H1 (cell line): ENCODE data around the gene NUB1. TPM values are rescaled to one million over a fixed set of nuclear protein-coding genes. Genes with fewer than 3 reads are reported as not detected.

ENCODE experiments used
- EP300 ChIP-seq, 2 experiments: IDR thresholded peaks; 1 replicate in 1 of 2; 2 replicates in 1 of 2; pipeline ENCODE4 v1.6.1; 2011 to 2012; ENCODE audit warnings: low read depth in 2 of 2, low read length in 2 of 2, mild to moderate bottlenecking in 2 of 2, borderline replicate concordance in 1 of 2, inconsistent platforms in 1 of 2, moderate library complexity in 1 of 2
- TCF12 ChIP-seq: IDR thresholded peaks from 2 replicates; pipeline ENCODE4 v1.6.1; 2011; ENCODE audit warnings: low read depth, mild to moderate bottlenecking, low read length
- TEAD4 ChIP-seq: IDR thresholded peaks from 2 replicates; pipeline ENCODE4 v1.6.1; 2012; ENCODE audit warnings: low read depth, low read length, inconsistent platforms, mixed read lengths
- YY1 ChIP-seq: IDR thresholded peaks from 2 replicates; pipeline ENCODE4 v1.6.1; 2011; ENCODE audit warnings: low read depth, mild to moderate bottlenecking, low read length
- polyA plus RNA-seq, 7 experiments: library from polyadenylated mRNA; depleted of rRNA in 3 of 7; stranded (reverse) in 5 of 7; unstranded in 2 of 7; fragments of >200 nt in 5 of 7; fragments of 200-250 nt in 2 of 7; gene quantifications; 1 replicate in 5 of 7; 2 replicates in 1 of 7; 4 replicates in 1 of 7; pipeline versions ENCODE4 v1.2.1 to v1.2.3, GENCODE V29; 2011 to 2013; ENCODE audit warnings: missing spikeins in 2 of 7, mixed read lengths in 2 of 7
- total RNA-seq: library from RNA; stranded (reverse); fragmentation: NEBNext Ultra II Directional; extraction: Animal tissue kit (Norgen Biotek cat#: 25700); gene quantifications from 2 replicates; pipeline ENCODE4 v1.2.1, GENCODE V29; 2021
- TF ChIP-seq, protein P1 (sequence below), 3 experiments: IDR thresholded peaks; 1 replicate in 2 of 3; 2 replicates in 1 of 3; pipeline versions ENCODE4 v1.5.1 to v1.6.1; 2011; ENCODE audit warnings: low read length in 3 of 3, mild to moderate bottlenecking in 3 of 3, inconsistent platforms in 2 of 3, low read depth in 1 of 3, moderate library complexity in 1 of 3; ENCODE audit not compliant: insufficient read depth in 1 of 3; ENCODE audit errors: control extremely low read depth in 1 of 3
- TF ChIP-seq, protein P2 (sequence below): IDR thresholded peaks from 2 replicates; pipeline ENCODE4 v1.6.1; 2012; ENCODE audit warnings: inconsistent platforms

NUB1 gene
- total and polyA plus RNA-seq, 2 of the 8 experiments (the other 6 are each of a cell fraction or from before 2014, with no cell fraction given): 22.1 to 43.5 TPM

DNA sequence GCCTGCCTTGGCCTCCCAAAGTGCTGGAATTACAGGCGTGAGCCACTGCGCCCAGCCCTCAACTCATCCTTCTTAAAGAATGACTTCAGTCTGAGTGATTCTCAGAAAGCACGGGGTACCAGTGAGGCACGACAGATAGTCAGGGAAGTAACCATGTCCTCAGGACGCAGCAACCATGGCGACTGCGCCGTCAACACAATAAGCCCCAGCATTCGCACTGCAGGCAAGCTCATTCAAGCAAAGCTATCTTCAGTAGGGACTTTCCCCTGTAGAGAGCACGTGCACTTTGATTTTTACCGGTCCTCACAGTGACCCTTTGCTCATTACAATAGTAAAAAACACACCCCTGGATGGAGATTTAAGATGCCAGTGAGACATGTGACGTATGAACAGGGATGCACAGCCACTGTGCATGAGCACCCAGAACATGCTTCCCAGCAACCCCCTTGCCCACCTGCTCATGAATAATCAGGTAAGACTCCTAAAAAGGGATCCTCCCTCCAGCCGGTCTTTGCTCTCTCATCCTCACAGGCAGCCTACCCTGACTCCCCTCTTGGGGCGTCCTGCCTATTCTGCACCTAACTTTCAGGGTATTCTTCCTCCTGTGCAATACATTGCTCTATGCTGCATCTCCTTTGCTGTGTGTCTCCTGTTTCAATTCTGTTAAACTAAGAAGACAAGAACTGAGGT, 59.2 kb downstream of the NUB1 start (continued):
- TF ChIP-seq, protein P1, sequence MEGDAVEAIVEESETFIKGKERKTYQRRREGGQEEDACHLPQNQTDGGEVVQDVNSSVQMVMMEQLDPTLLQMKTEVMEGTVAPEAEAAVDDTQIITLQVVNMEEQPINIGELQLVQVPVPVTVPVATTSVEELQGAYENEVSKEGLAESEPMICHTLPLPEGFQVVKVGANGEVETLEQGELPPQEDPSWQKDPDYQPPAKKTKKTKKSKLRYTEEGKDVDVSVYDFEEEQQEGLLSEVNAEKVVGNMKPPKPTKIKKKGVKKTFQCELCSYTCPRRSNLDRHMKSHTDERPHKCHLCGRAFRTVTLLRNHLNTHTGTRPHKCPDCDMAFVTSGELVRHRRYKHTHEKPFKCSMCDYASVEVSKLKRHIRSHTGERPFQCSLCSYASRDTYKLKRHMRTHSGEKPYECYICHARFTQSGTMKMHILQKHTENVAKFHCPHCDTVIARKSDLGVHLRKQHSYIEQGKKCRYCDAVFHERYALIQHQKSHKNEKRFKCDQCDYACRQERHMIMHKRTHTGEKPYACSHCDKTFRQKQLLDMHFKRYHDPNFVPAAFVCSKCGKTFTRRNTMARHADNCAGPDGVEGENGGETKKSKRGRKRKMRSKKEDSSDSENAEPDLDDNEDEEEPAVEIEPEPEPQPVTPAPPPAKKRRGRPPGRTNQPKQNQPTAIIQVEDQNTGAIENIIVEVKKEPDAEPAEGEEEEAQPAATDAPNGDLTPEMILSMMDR (IDR thresholded peaks at IDR 0.05; ENCODE audit: control extremely low read depth in 1 of 3, insufficient read depth in 1 of 3, low read depth in 1 of 3, low read length in 3 of 3): peak in 1 of 3 experiments; percentile 10; a peak in 1 of 4 replicates
- TF ChIP-seq YY1 (no peak), EP300 (IDR thresholded peaks at IDR 0.05; ENCODE audit: borderline replicate concordance in 1 of 2, low read depth in 2 of 2, low read length in 2 of 2) (0 out of 3 replicates have a peak, but pooled peaks of 1 of the 2 experiments have one; percentile 11), TEAD4 (no peak), TCF12 (no peak)
- TF ChIP-seq, protein P2, sequence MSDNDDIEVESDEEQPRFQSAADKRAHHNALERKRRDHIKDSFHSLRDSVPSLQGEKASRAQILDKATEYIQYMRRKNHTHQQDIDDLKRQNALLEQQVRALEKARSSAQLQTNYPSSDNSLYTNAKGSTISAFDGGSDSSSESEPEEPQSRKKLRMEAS: peak; percentile 30
